Ammon's horn (tissue), 1 donor: Measurements from ENCODE around the gene ORMDL3.

ENCODE experiments used
- DNase-seq: peaks from one replicate; pipeline ENCODE4 v3.0.0-alpha.2; 2016; ENCODE audit warnings: low spot score

ORMDL3 gene

GRCh38 chr17:39871801-39872200 lies 55.6 kb downstream of the ORMDL3 start:
- DNase-seq = no peak
